GM18909 (cell line): Measurements from ENCODE around the gene CTU1.

Experiments
- ATAC-seq: cut with Tn5 transposase; IDR thresholded peaks from one replicate; pipeline ENCODE4 v1.9.1; 2021; ENCODE audit warnings: mild to moderate bottlenecking; ENCODE audit not compliant: unreplicated experiment, poor library complexity

The CTU1 gene

DNA sequence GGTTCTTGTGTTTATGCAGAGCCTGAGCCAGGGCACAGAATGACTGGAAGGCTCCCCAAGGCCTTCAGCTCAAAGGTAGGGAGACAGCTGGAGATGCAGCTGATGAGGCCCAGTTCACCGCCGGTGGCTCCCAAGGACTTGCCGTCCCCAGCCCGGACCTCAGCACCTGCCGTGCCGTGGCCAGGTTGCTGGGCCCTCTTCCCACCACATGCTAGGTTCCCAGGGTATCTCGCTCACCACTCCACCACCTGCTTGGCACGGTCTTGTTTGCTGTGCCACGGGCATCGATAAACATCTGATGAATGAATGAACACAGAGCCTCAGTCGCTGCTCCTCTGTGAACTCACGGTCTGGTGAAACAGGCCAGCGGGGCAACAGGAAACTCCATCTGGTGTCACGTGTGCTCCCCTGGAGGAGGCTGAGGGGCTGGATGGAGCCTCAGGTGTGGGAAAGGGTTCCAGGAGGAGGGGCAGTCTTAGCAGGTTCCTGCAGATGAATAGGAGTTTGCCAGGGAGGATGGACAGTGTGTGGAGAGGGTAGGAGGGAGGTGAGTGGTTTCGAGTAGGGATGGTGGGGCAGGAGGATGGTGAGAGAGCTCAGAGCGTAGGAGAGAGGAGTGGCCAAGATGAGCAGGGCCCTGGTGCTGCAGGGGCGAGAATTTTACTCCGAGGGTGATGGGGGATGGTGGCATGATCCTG lies 21.9 kb downstream of the CTU1 start:
- ATAC-seq = no peak

DNA sequence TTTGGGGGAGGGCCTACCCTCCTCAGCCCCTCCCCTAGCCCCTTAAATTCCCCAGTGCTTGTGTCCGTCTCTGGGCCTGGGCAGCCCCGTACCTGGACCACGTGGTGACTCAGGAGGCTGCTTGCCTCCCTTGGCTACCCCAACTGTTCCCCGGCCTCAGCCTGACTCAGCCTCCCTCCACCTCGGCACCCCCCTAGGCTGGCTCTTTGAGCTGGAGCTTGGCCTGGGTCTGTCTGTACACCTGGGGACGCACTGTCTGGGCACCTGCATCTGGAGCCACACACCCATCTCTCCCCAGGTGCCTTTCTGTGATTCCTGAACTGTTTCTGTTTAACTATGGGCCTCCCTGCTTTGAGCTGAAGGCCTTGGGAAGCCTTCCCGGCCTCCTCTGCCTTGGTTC lies 23.7 kb downstream of the CTU1 start:
- no peak for ATAC-seq

DNA sequence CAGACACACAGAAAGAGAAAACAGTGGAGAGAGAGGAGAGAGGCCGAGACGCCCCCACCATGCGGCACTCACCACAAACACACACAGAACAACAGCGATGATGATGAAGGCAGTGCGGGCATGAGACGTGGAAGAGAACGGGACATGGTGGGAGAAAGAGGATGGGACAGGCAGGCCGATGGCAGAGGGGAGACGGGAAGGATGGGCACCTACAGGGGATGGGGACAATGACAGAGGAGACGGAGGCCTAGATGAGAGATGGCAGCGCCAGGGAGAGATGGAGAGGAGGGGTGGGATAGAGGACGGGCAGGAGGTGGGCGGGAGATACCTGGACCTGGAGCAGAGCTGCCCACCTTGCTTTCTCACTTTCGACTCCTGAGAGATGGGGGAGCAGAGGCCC lies 24.4 kb downstream of the CTU1 start:
- ATAC-seq = no peak

DNA sequence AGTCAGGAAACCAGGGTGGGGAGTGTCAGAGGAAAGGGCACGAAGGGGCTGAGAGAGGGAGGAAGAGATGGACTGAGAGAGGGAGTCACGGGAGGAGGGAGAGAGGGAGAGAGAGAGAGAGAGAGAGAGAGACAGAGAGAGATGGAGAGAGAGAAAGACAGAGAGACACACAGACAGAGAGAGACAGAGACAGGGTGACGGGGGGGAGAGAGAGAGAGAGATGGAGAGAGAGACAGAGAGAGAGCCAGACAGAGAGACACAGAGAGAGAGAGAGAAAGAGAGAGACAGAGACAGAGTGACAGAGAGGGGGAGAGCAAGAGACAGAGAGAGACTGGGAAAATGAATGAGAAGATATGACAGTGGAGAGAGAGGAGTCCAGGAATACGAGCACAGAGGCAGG lies 25.0 kb downstream of the CTU1 start:
- ATAC-seq = no peak

GRCh38 chr19:51082611-51083010 lies 25.6 kb downstream of the CTU1 start, which contains the start of gene KLK14:
Gene KLK14, minus strand, starts transcription at chr19:51082887. Its CDS starts 273 bp downstream, at chr19:51082614.
- no peak for ATAC-seq

DNA sequence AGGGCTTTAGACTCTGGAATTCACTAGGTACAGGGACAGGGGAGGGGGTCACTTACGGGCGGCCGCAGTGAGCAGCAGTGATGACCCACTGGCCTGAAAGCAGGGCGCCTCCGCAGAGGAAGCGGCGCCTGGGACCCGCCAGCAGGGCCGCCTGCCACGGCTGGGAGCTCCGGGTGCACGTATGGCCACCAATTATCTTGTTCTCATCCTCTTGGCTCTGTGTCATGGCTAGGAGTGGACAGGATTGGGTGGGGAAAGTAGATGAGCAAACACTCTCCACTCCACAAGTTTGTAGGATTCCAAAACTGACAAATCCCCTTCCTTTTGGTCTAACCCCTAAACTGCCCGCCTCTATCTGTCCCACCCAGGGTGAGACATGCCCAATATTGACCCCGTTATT lies 26.7 kb downstream of the CTU1 start:
- ATAC-seq = no peak

DNA sequence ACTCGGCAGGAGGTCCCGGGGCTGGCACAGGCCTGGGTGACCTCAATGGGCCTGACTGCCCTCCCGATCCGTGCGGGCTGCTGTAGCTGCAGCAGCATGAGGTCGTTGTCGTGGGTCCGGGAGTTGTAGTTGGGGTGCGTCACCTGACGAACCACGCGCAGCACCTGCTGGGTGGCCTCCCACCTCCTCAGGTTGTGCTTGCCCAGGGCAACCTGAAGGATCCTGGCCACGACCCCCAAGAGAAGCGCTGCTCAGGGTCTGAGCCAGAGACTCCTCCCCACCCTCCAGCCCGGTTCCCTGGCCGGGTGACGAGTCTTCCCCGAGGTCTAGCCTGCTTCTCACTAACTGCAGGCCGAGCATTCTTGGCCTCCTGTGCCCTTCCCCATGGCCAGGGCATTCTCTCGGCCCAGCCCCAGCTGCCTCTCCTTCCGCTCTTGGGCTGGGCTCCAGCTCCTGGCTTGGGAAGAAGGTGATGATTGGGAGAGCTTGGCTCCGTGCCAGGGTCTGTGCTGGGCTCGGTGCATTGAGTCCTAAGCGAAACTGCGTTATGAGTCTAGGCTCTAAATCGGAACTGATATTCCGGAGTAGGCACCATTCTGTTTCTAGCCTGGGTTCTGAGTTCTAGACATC lies 28.6 kb downstream of the CTU1 start:
- ATAC-seq = no peak

DNA sequence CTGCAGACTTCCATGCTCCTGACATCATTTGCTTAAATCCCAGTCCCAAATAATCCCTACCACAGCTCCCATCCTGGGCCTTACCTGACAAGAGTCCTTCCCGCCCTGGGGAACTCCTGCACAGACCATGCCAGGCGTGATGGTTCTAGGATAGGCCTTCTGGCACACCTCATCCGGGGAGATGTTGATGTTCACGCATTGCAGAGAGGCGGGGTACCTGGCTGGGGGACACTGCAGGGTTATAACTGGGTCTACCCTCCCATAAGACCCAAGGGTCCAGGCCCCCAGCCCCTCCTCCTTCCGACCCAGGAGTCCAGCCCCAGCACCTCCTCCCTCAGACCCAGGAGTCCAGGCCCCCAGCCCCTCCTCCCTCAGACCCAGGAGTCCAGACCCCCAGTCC lies 29.5 kb downstream of the CTU1 start:
- ATAC-seq = no peak

DNA sequence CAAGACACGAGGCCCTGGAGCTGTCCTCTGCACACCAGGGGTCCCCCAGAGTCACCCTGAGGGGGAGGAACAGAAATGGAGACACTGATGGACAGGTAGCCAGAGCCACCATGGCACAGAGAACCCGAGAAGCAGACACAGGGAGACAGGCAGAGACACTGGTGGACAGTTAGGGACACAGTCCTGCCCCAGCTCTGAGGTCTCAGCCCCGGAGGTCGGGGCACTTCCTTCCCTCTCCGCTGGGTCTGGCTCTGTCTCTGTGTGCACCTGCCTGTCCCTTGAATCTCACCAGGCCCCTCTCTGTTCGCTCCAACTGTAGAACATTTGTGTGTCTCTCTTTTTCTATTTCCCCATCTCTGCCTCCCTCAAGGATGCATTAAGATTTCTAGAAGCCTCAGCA lies 30.1 kb downstream of the CTU1 start:
- no peak for ATAC-seq

GRCh38 chr19:51076631-51077213 lies 31.5 kb downstream of the CTU1 start:
- no peak for ATAC-seq

- ATAC-seq = no peak
Measured at GRCh38 chr19:51075998-51076397, 32.2 kb downstream of the CTU1 start.

DNA sequence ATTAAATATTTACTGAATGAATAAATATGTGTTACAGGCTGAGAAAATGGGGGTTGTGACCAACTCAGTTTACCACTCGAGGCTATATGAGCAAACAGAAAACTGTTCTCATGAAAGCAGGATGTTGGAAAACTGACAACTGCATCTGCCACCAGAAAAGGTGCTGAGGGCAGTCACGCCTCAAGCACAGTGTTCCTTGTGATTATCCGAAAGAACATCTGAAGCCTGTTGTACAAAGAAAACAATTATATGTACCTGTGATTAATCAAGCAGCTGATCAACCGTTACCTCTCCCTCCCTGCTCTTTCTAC lies 37.2 kb downstream of the CTU1 start:
- ATAC-seq = no peak

DNA sequence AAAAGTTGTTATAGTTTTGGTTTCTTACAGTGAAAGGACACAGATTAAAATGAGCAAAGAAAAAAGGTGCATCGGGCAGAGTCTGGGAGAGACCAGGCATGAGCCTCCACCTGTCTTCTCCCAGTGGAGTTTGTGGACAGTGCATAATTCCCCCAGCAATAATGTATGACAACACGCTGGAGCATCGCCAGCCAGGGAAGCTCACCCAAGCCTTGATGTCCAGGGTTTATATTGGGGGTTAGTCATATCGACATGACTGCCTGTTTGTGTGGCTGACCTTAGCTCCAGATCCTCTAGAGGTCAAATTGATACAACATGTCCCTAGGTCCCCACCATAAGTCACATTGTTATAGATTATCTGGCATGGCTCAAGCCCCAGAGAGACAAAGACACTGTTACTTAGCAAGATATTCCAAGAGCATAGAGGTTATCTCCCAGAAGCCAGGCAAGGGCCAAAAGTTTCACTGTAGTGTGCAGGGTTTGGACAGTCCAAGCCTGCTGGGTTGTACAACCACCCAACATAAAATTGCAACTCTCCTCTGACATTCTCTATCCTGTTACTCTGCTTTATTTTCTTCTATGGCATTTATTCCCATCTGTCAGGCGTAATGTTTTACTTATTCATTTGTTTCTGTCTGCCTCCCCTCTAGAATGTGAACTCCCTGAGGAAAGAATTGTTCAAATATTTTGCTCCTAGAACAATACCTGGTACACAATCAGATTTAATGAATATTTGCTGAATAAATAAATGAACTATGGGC lies 37.7 kb downstream of the CTU1 start:
- no peak for ATAC-seq

GRCh38 chr19:51066393-51067186 lies 41.6 kb downstream of the CTU1 start:
- ATAC-seq = no peak

DNA sequence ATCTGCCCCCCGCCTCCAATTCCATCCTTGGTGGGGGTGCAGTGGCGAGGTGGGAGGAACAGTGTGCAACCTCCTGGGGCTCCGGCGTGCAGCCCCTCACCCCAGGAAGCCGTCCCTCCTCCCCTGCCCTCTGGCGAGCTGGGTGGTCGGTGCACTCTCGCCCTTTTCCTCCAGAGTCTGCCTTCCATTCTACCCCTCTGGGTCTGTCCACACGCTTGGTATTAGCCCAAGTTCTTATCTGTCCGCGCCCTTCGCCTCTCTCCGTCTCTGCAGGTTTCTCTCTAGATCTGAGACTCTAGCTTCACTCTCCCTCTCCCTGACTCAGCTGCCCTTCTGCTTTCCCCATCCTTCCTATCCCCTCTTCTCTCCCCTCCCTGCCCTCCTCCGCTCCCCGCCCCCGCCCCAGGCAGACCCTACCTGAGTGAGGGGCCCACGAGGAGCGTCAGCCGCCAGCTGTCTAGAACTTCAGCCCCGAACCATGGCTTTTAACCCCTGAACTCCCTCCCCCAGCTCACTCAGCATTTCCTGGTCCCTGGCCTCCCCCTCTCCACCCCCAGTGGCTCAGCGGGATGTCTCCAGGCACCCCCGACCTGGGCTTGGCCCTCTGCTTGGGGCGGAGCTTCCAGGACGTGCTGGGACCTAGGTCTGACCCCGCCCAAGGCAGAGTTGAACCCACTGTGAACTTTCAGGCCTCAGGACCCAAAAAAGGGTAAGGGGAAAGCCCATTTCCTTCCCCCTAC lies 42.8 kb downstream of the CTU1 start:
- ATAC-seq = no peak

- no peak for ATAC-seq
Measured at GRCh38 chr19:51064534-51065220, 43.5 kb downstream of the CTU1 start, which contains the start of gene KLK13. Gene KLK13, minus strand, starts transcription at chr19:51065092. Its CDS starts 25 bp downstream, at chr19:51065067.

- no peak for ATAC-seq
Measured at GRCh38 chr19:51063664-51064063, 44.5 kb downstream of the CTU1 start.

- ATAC-seq = no peak
Measured at GRCh38 chr19:51060973-51061372, 47.2 kb downstream of the CTU1 start.

- ATAC-seq = no peak
Measured at GRCh38 chr19:51060336-51060735, 47.9 kb downstream of the CTU1 start.
